Skin epidermis (tissue), 12 donors: Measurements from ENCODE around the gene BOD1.

Experiments
- H3K27ac ChIP-seq, 21 experiments: fragments of 200-600 bp; sonication (generic) in 11 of 21; one replicate each; pipeline ENCODE4 v1.5.0; 2020; ENCODE audit warnings: mild to moderate bottlenecking in 3 of 21, inconsistent platforms in 2 of 21, moderate library complexity in 2 of 21
- H3K4me3 ChIP-seq, 7 experiments: fragments of 200-600 bp; sonication (generic) in 2 of 7; one replicate each; pipeline ENCODE4 v1.5.0; 2020; ENCODE audit warnings: inconsistent platforms in 2 of 7, mild to moderate bottlenecking in 2 of 7, moderate library complexity in 1 of 7

The BOD1 gene

DNA sequence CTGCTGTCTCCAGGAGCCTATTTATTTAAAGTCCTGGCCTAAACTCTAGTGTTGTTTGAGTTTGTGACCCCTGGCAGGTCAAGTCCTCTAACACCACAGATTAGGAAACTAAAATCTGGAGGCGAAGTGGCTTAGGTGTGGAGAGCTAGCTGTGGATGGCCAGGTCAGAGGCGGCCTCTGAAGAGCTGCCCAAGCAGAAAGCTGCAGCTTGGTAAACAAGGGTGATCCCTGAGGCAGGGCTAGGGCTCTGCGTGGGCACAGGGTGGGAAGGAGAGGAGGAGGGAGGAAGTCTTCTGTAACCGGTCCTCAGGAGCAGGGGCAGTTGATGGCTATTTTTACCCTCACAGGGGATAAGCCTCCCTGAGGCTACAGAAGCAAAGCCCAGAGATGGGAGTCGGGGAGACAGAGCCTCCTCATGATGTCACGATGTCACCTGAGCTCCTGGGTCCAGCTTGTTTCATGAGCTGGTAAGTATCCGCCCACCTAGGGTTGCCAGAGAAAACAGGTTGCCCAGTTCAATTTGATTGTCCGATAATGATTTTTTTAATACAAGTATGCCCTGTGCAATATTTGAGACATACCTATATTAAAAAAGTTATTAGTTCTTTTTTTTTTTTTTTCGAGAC, 25.9 kb upstream of the BOD1 start:
- H3K27ac ChIP-seq: no peak overlapping the region
- no peak overlapping the region for H3K4me3 ChIP-seq

DNA sequence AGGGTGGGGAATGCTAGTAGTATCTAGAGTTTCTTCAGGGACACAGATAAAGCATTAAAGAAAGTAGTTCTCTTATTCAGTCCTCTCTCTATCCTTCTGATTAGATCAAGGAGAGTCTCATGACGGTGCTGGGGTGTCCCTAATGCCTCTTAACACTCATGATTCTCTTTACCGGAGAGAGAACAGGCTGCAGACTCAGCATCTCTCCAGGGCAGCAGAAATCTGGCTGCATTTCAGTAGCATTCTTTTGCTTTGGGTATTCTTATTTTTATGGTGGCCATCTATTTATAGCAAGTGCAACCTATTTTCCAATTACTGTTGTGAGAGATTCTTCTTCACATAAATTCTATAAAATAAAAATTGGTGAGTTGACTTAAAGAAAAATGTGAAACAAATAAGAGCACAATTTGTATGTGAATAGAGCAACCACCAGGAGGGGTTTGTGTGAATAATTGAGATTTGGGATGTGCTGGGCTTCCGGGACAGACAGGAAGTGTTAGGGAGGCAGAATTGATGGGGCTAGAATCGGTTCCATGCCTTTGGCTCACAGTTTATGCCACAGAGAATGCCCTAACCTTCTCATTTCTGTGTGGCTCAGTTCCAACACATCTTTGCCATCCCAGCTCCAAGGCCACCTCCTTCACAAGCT, 23.8 kb upstream of the BOD1 start:
- Histone ChIP-seq H3K27ac (no peak overlapping the region), H3K4me3 (no peak overlapping the region)

DNA sequence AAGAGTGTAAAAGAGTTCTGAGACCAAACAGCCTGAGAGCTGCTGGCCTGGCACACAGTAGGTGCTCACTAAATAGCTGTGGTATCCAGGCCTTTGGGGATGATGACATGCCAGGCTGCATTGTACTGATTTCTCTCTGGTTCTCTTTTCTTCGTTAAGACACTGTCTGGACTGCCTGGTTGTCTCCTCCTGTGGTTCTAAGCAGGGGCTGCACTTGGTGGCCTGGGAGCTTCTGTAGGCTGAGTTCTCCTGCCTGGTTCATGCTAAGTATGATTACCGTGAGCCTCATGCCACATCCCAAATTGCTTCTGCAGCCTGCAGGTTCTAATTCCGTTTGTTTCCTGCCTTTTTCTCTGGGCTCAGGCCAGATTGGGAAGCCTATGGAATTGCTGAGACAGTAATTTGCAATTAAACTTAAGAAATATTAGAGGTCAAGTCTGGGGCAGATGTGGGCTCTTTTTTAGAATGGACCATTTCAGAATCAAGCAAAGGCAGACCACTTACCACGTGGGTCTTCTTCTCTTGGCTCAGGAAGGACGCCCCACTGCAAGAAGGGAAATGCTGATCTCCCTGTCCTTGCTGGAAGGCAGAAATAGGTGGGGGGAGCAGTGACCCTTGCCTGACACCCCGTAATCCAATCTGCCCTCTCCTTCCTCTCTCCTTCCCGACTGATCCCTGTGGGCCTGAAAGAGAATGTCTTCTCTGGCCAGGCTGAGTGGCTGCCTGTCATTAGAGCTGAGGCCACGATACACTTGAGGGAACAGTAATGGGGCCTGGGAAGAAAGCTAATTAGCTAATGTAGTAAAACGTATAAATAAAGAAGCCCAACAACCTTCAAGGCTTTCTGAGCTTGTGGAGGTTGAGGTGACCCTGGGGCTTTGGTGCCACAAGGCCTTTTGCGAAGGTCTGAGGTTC, 21.9 kb upstream of the BOD1 start:
- H3K27ac ChIP-seq: no peak overlapping the region
- no peak overlapping the region for H3K4me3 ChIP-seq

DNA sequence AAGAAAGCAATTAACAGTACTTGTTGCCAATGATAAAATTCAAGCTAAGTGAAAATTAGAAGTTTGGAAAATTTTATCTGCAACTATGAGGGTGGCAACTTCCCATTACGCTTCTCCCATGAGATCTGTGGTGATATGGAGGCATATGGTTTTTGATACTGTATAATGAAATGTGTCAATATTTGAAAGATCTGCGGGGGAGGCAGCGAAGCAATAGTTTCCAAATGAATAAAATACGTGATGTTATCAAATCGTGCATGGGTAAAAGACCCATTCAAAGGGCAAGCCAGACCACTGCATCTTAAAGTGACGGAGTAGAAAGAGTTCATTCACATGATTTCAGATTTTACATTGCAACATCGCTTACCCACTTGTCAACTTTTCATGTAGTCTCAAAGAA, 20.9 kb upstream of the BOD1 start:
- no peak overlapping the region for H3K4me3 ChIP-seq
- H3K27ac ChIP-seq: no peak overlapping the region

DNA sequence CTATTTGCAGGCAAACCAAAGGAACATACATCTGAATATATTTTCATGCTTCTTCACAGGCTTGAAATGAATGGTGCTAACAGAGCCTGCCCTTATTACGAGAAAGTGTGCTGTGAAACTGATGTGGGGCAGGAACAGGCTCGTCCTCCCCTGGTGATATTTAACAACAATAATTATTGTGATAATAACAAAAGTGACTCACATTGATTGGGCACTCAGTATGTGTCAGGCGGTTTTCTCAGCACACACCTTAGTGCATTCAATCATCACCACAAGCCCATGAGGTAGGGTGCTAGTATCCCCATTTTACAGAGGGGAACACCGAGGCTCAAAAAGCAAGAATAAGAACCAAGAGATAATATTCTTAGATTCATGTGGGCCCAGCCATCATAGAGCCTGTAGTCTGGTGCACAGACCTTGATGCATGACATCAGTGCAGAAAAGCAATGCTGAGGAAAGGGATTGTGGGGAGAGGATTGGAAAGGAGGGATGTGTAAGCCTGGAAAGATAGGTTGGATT, 18.1 kb upstream of the BOD1 start:
- Histone ChIP-seq H3K4me3 (no peak overlapping the region), H3K27ac (peak overlapping the region in 5 of 21 experiments; percentile 11 to 59 (median 35))

DNA sequence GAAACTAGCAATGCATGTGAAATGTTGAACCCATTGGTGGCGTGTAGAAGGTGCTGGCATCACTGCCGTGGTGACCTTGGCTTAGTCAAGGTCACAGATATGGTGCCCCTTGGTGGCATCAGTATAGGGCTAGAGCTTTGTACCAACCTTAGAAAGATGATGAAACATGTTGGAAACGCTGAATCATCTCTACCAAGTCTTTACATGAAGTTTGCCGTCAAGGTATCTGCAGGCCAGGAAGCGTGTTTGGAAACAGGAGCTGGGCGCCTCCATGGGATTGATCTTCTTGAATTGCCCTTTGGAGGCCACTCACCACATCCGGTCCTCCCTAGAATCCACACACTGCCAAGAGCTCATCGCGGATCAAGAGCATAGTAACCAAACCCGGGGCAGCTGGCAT, 16.9 kb upstream of the BOD1 start:
- no peak overlapping the region for H3K4me3 ChIP-seq

DNA sequence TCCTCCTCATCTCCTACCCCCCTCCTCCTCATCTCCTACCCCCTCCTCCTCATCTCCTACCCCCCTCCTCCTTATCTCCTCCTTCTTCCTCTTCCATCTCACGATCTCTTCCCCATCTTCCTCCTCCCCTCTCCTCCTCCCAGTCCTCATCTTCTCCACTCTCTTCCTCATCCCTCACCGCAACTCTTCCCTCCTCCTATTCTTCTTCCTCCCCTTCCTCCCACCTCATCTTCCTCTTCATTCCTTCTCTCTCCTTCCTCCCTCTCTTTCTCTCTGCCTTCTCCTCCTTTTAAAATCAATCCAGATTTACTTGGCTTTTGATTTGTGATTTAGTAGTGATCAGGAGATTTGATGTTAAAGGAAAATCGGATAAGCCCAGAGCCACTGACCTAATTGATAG, 15.0 kb upstream of the BOD1 start:
- H3K4me3 ChIP-seq: no peak overlapping the region
- H3K27ac ChIP-seq: no peak overlapping the region

More for the DNA sequence above, 16.9 kb upstream of the BOD1 start:
- peak overlapping the region in 11 of 21 experiments; percentile 11 to 62 (median 49) for H3K27ac ChIP-seq

DNA sequence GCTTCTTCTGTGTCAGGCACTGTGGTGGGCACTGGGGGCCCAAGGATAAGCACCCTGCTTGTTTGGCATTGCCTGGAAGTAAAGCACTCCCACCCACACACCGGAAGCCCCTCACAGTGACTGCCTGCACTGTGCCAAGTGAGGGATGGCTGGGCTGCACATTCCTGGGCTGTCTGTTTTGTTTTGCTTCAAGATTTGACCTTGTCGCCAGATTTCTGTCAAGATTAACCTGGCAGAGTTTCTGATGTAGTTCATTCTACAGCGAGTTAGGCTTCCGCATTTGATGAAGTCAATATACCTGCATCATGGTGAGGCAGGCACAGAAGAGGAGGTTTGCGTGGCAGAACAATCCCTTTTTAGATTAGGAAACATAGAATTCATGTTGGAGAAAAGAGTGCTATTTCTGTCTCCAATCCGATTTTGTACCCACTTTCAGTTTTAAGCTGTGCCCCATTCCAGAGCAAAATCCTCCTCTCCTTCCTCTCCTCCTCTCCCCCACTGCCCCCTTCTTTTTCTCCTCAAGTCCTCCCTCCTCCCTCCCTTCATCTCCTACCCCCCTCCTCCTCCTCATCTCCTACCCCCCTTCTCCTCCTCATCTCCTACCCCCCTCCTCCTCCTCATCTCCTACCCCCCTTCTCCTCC, 14.4 kb upstream of the BOD1 start:
- no peak overlapping the region for H3K4me3 ChIP-seq
- H3K27ac ChIP-seq: no peak overlapping the region

DNA sequence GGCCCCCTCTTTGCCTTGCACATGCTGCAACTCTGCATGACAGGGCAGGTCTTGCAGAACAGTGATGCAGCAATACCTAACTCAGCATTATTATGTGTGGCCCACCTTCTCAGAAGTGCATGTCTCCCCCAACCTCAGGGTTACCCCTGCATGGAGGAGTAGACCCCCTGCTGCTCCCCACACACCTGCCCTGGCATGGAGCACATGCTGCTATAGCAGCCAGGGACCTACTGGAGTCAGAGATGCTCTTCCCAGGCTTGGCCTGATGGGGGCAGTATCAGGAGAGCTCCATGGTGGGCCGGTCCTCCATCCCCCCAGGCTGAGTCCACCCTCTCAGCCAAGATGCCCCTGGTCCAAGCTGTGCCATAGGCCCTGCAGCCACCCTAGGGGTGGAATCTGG, 13.2 kb upstream of the BOD1 start:
- no peak overlapping the region for H3K4me3 ChIP-seq
- no peak overlapping the region for H3K27ac ChIP-seq

DNA sequence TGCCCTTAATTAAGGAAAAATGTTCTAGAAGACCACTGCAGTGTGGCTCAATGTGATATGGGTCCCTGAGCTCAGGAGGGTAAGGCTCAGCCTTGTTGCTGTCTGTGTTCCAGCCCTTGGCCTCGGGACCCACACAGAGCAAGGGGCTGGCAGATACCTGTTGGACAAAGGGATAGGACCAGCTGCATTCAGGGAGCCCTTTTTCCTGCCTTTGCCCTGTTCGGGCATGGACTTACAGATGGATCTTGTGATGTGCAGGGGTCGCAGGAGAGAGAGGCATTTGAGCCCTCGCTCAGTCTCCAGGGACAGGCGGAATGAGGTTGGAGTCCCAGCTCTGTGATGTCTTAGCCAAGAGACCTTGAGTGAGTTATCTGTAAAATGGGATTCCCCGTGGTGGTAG, 12.1 kb upstream of the BOD1 start:
- H3K4me3 ChIP-seq: no peak overlapping the region
- no peak overlapping the region for H3K27ac ChIP-seq

DNA sequence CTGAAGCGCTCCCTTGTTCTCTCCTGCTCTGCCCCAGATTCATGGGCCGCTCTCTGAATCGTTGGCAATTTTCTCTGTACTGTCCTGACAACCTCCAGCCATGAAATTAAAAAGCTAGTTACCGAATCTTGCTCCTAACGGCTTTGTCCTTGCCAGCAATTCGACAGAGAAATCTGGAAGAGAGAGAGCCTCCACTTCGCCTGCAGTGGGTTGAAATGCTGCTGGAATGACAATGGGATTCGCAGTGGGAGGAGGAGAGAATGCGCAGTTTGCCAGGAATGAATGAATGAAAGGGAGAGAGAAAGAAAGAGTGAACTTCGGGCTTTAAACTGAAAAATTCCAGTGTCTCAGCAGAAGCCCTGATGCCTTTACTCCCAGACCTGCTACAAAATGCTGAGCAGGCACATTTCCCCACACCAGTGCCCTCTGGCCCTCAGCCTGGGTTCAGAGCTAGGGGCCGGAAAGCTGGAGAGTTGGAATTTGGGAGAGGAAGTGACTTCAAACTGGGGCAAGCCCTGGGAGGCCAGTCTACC, 11.5 kb upstream of the BOD1 start:
- no peak overlapping the region for H3K27ac ChIP-seq
- no peak overlapping the region for H3K4me3 ChIP-seq

DNA sequence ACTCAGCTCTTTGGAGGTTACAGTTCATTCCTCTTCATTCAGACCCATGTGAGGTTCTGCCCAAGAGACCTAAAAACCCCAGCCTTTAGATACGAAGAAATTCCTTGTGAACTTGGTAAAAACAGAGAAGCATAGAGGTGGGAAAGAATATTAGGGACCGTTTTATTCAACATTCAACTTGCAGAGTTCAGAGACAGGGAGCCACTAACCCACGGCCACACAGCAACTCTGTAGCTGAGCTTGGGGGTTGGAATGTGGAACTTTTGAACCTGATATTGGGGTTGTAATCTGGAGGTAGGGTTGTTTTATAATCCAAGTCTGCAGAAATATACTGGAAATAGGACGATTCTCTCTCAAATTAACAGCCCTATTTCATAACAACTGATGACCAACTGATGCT, 10.8 kb upstream of the BOD1 start:
- H3K4me3 ChIP-seq: no peak overlapping the region
- no peak overlapping the region for H3K27ac ChIP-seq

DNA sequence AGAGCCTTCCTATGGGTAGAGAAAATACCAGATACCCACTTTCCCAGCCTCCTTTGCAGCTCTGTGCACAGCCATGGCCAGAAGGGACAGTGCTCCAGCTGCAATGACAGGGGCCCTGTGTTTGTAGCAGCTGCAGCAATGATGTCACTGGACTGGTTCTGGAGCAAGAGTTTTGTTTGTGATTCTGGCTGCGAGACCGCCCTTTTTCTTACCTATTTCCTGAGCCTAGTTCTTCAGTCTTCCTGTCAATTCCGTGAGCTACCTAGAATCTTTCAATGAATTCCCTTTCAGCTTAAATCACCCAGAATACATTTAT, 10.0 kb upstream of the BOD1 start:
- H3K4me3 ChIP-seq: no peak overlapping the region
- no peak overlapping the region for H3K27ac ChIP-seq

DNA sequence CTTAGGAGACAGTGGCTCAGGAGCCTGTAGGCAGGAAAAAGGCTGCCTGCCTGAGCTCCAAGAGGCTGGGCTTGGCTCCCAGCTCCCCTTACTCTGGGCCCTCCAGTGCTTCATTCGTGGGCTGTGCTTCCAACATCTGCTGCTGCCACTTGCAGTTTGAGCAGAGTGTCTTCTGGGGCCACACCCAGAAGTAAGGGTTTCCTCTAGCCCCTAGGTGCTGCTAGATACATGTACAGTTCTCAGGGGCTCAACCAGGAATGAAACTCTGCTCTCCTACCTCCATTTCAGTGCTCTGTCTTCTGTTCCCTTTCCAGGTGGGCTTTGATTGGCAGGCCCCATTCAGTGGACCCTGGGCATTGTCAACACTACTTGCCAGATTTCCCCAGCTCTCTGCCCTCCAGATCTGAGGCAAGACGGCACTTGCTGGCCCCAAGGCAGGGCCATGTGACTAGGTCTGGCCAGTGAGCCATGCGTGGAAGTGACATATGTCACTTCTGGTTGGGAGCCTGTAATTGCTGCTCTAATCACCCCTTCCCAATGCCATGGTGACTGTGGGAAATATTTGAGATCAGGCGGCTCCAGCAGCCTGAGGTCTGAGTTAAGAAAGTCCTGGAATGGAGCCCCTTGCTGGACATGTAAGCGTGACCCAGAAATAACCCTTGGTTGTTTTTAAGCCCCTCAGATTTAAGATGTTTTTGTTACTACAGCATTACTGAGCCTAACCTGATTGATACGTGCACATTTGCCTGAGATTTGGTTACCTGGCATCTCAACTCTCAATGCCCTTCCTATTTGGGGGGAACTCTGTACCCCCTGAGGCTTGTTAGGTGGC, 9.4 kb upstream of the BOD1 start:
- peak overlapping the region in 2 of 21 experiments; percentile 8 to 9 for H3K27ac ChIP-seq
- no peak overlapping the region for H3K4me3 ChIP-seq

DNA sequence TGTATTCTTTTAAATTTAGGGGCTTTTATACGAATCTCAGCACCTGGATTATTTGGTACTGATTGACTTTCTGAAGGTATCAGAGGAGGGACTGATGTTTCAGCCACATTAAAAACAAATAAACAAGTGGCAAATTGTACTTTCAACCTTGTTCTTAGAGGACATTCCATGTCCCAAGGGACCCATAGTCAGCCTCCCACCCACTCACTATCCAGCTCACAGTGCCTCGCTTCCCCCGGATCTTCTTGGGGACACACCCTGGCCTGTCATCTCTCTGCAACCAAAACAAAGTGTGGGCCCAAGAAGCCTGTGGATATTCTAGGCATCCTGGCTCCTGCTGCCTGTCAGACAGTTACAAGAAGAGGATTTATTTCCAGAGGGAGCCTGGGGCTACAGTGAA, 8.8 kb upstream of the BOD1 start:
- peak overlapping the region in 3 of 21 experiments; percentile 8 to 25 (median 9) for H3K27ac ChIP-seq

DNA sequence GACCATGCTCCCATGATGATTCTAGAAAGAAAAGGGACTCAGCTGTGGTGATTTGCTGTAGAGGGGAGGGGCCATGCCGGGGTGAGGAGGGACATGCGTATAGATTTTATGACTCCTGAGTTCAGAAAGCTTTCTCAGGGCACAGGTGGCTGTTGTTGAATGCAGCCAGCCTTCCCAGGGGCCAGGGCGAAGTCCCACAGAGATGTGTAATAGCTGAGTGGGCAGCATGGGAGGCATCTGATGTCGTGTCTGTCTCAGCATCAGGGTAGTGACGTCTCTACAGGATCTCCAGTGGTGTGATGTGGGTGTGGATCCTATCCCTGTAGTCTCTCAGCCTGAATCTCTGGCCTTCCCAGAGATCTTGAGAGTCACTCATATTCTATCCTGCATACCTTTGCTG, 7.8 kb upstream of the BOD1 start:
- Histone ChIP-seq H3K27ac (peak overlapping the region in 2 of 21 experiments; percentile 7 to 25), H3K4me3 (no peak overlapping the region)

More for the DNA sequence above, 8.8 kb upstream of the BOD1 start:
- H3K4me3 ChIP-seq: no peak overlapping the region

DNA sequence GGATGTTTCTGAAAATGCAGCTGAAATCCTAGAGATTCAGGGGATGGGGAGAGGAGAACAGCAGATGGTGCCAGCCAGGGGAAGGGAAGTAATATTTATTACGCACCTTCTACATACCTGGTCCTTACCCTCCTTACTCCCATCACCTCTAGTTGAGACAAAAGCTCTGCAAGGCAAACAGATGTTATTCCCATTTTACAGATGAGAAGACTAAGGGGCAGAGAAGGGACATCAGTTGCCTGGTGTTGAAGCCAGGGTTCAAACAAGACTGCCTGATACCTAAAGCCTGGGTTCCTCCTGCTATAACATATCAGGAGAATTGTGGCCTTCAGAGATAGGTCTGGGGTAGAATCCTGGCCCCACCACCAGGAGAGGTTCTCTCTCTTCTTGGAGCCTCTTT, 7.3 kb upstream of the BOD1 start:
- H3K4me3 ChIP-seq: no peak overlapping the region
- peak overlapping the region in 1 of 21 experiments; percentile 7 for H3K27ac ChIP-seq

DNA sequence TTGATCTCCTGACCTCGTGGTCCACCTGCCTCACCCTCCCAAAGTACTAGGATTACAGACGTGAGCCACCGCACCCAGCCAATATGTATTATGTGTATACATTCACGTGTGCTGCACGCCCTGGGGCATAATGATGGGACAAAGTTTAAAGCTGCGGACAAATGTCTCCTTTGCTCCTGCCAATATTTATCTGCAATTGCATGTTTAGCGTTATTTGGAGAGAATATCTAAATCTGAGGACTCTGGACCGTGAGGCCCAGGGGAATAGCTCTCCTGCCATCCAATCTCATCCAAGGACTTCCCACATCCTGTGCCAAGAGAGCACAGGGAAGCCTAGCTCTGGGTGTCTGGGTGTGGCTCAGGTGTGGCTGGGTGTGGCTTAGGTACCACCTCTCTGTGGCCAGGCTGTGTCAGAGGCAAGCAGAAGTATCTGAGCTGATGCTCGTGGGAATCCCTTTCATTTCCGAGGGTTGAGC, 6.9 kb upstream of the BOD1 start:
- Histone ChIP-seq H3K4me3 (no peak overlapping the region), H3K27ac (no peak overlapping the region)
